ENCODE data around the gene ANO7.

DNA sequence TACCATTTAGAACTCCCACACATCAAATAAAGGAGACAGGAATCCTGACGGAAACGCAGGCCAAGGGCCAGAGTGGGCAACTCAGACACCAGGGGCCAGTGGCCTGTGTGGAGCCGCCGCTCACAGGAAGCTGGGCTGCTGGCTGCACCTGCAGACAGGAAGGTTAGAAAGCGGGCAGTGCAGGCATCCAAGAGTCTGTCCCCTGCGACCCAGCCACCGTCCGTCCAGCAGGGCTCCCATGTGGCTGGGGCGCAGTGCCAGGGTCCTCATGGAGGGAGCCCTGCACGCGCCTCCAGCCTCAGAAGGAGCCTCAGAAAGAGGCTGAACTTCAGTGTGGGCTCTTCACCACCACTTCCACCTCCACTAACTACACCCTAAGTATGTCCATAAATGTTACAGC, 2.5 kb upstream of the ANO7 start:
- TF ChIP-seq, protein P1, sequence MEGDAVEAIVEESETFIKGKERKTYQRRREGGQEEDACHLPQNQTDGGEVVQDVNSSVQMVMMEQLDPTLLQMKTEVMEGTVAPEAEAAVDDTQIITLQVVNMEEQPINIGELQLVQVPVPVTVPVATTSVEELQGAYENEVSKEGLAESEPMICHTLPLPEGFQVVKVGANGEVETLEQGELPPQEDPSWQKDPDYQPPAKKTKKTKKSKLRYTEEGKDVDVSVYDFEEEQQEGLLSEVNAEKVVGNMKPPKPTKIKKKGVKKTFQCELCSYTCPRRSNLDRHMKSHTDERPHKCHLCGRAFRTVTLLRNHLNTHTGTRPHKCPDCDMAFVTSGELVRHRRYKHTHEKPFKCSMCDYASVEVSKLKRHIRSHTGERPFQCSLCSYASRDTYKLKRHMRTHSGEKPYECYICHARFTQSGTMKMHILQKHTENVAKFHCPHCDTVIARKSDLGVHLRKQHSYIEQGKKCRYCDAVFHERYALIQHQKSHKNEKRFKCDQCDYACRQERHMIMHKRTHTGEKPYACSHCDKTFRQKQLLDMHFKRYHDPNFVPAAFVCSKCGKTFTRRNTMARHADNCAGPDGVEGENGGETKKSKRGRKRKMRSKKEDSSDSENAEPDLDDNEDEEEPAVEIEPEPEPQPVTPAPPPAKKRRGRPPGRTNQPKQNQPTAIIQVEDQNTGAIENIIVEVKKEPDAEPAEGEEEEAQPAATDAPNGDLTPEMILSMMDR (IDR thresholded peaks at IDR 0.05) = no peak
- TF ChIP-seq EP300 (IDR thresholded peaks at IDR 0.05) = no peak

All from esophagus muscularis mucosa (tissue), 3 donors.